ENCODE results near the gene CCDC15.

CCDC15 gene

DNA sequence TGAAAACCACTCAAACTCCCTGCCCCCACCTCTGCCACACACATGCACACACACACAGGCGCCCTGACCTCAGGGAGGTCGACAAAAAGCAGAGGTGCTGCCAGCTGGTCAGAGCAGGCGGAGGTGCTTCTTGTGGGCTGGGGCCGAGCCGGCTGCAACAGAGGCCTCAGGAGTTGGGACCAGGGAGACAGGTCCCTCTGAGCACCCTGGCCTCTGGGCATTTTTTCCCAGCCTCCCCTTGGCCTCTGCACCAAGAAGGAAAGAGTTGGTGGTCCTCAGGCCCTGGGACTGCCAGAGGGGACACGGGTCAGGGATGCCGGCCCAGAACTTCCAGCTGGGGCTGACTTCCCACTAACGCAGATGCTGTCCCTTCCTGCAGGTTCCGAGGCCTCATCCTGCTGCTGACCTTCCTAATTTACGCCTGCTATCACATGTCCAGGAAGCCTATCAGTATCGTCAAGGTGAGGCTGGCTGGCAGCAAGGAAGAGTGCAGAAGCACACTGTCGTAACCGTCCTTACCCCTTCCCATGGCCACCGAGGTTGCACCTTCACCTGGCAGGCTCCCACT lies 122.5 kb downstream of the CCDC15 start:
- DNase-seq (ENCODE audit: insufficient read length, low spot score) (no peak), FAIRE-seq (no peak)
- no peak for TF ChIP-seq SPI1 (IDR thresholded peaks at IDR 0.05; ENCODE audit: low read depth, low read length)
- no peak for TF ChIP-seq POU2F2 (IDR thresholded peaks at IDR 0.05; ENCODE audit: low read depth, low read length)
- no peak for TF ChIP-seq POLR2A (IDR thresholded peaks at IDR 0.05; ENCODE audit: low read depth, low read length)
- TF ChIP-seq TAF1 (IDR thresholded peaks at IDR 0.05; ENCODE audit: low read depth, low read length): no peak
- TF ChIP-seq PAX5 (IDR thresholded peaks at IDR 0.05; ENCODE audit: insufficient read depth, low read length, severe bottlenecking): no peak
- no peak for TF ChIP-seq POLR2AphosphoS5 (IDR thresholded peaks at IDR 0.05; ENCODE audit: low read depth, low read length)

DNA sequence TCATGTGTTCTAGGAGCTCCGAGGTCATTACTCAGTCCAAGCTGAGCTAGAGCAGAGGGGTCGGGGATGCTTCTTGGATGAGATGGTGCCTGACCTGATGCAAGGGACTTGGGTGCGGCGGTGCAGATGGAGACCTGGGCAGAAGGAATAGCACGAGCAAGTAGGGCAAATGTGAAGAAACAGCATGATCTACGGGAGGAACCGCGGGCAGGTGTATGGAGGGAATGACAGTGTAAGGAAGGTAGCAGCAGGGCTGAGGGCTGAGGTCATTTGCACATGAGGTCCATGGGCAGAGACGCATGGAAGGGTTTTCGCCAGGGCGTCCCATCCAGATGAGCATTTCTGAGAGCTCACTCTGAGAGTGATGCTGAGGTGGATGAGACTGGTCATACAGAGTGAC lies 124.0 kb downstream of the CCDC15 start:
- DNase-seq (ENCODE audit: insufficient read length, low spot score) (no peak), FAIRE-seq (no peak)
- no peak for TF ChIP-seq POLR2AphosphoS5 (IDR thresholded peaks at IDR 0.05; ENCODE audit: low read depth, low read length)

DNA sequence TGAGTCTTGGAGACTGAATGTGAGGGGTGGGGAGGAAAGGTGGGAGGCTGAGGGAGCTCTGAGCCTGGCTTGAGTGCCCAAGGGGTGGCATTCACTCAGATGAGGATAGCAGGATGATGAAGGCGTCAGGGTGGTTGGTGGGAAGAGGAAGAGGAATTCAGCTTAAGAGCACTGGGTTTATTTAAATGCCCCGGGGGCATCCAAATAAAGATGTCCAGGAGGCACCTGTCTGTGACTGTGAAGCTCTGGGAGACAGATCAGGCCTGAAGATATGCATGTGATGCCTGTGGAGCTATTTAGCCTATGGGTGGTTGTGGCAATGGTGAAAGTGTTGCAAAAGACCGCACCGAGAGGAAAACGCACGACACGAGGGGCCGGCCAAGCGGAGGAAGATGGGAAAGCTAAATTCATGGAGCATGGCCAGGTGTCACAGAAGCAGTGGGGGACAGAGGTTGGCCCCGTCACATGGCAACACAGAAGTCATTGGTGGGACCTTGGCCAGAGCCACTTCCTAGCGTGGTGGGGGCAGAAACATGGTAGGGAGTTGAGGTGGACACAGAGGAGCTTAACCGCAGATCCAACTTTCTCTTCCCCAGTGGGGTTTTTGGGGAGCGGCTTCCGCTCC lies 124.6 kb downstream of the CCDC15 start:
- TF ChIP-seq POLR2AphosphoS5 (IDR thresholded peaks at IDR 0.05; ENCODE audit: low read depth, low read length) (no peak), SPI1 (IDR thresholded peaks at IDR 0.05; ENCODE audit: low read depth, low read length) (no peak), POLR2A (IDR thresholded peaks at IDR 0.05; ENCODE audit: low read depth, low read length) (no peak), PAX5 (IDR thresholded peaks at IDR 0.05; ENCODE audit: insufficient read depth, low read length, severe bottlenecking) (no peak), POU2F2 (IDR thresholded peaks at IDR 0.05; ENCODE audit: low read depth, low read length) (no peak), TAF1 (IDR thresholded peaks at IDR 0.05; ENCODE audit: low read depth, low read length) (no peak)
- DNase-seq (ENCODE audit: insufficient read length, low spot score) (no peak), FAIRE-seq (no peak)

DNA sequence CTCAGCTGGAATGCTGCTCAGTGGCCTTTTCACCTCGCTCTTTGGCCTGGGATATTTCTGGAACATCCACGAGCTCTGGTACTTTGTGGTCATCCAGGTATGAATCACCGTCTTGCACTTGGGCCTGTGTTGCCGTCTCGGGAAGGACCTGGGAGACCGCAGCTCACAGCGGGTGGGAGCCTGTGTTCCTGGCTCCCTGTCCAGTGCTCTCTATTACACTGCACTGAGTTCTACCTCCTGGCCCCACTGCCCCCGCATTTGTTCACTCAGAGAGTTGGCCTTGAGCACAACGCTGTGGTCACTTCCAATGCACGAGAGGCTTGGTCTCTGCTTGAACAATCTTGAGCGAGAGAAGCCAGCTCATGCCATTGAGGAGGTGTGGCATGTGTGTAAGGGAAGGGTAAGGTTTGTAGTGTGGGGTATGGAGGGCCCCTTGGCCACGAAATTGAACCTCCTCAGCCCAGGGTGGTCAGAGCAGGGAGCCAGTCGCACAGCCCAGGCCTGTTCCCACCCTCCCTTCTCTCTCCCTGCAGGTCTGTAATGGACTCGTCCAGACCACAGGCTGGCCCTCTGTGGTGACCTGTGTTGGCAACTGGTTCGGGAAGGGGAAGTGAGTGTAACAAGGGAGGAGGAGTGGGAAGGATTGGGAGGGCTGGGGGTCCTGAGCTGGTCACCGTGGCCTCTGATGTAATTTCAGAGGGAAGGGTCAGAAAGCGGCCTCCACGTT lies 125.3 kb downstream of the CCDC15 start:
- DNase-seq (ENCODE audit: insufficient read length, low spot score) (no peak), FAIRE-seq (no peak)
- no peak for TF ChIP-seq SPI1 (IDR thresholded peaks at IDR 0.05; ENCODE audit: low read depth, low read length)
- no peak for TF ChIP-seq TAF1 (IDR thresholded peaks at IDR 0.05; ENCODE audit: low read depth, low read length)
- TF ChIP-seq PAX5 (IDR thresholded peaks at IDR 0.05; ENCODE audit: insufficient read depth, low read length, severe bottlenecking): no peak
- TF ChIP-seq POLR2A (IDR thresholded peaks at IDR 0.05; ENCODE audit: low read depth, low read length): no peak
- no peak for TF ChIP-seq POU2F2 (IDR thresholded peaks at IDR 0.05; ENCODE audit: low read depth, low read length)

DNA sequence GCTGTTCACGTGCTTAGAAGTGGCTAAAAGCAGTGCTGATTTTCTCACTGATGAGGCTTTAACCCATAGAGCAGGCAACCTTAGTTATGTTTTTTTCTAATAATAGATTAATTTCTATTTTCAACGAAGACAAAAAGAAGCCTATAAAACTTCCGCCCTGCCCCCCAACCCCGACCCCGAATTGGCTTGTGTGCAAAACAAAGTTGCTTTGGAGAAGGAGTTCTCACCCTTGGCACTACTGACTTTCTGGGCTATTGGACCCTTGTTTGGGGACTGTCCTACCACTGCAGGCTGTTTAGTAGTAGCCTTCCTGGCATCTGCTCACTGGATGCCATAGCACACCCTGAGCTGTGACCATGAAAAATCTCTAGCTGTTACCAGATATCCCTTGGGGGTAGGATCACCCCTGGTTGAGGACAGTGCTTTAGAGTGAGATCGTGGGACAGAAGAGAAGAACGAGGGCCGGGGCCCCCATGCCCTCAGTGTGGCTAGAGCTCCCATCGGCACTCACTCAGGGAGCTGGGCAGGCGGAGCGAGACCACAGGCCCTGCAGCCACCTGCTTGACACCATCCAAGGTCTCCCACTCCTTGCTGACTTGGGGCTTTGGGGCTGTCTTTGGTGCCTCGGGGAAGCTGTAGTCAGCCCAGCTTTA lies 126.0 kb downstream of the CCDC15 start:
- TF ChIP-seq TAF1 (IDR thresholded peaks at IDR 0.05; ENCODE audit: low read depth, low read length) (no peak), SPI1 (IDR thresholded peaks at IDR 0.05; ENCODE audit: low read depth, low read length) (no peak), POLR2A (IDR thresholded peaks at IDR 0.05; ENCODE audit: low read depth, low read length) (no peak), POLR2AphosphoS5 (IDR thresholded peaks at IDR 0.05; ENCODE audit: low read depth, low read length) (no peak), PAX5 (IDR thresholded peaks at IDR 0.05; ENCODE audit: insufficient read depth, low read length, severe bottlenecking) (no peak), POU2F2 (IDR thresholded peaks at IDR 0.05; ENCODE audit: low read depth, low read length) (no peak)
- DNase-seq (ENCODE audit: insufficient read length, low spot score) (no peak), FAIRE-seq (no peak)

DNA sequence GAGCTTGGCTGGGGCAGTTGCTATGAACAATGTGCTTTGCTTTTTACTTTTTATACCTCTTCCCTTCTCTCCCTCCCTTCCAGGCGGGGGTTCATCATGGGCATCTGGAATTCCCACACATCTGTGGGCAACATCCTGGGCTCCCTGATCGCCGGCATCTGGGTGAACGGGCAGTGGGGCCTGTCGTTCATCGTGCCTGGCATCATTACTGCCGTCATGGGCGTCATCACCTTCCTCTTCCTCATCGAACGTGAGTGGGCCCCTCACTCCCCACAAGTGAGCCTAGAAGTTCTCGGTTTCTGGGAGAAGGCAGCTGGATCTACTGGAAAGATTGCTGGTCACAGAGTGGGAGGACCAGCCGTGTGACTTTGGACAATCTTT lies 126.5 kb downstream of the CCDC15 start:
- FAIRE-seq: no peak
- no peak for TF ChIP-seq SPI1 (IDR thresholded peaks at IDR 0.05; ENCODE audit: low read depth, low read length)
- no peak for TF ChIP-seq TAF1 (IDR thresholded peaks at IDR 0.05; ENCODE audit: low read depth, low read length)
- TF ChIP-seq POLR2A (IDR thresholded peaks at IDR 0.05; ENCODE audit: low read depth, low read length): no peak
- no peak for TF ChIP-seq POU2F2 (IDR thresholded peaks at IDR 0.05; ENCODE audit: low read depth, low read length)
- TF ChIP-seq POLR2AphosphoS5 (IDR thresholded peaks at IDR 0.05; ENCODE audit: low read depth, low read length): no peak
- no peak for TF ChIP-seq PAX5 (IDR thresholded peaks at IDR 0.05; ENCODE audit: insufficient read depth, low read length, severe bottlenecking)
- no peak for DNase-seq (ENCODE audit: insufficient read length, low spot score)

DNA sequence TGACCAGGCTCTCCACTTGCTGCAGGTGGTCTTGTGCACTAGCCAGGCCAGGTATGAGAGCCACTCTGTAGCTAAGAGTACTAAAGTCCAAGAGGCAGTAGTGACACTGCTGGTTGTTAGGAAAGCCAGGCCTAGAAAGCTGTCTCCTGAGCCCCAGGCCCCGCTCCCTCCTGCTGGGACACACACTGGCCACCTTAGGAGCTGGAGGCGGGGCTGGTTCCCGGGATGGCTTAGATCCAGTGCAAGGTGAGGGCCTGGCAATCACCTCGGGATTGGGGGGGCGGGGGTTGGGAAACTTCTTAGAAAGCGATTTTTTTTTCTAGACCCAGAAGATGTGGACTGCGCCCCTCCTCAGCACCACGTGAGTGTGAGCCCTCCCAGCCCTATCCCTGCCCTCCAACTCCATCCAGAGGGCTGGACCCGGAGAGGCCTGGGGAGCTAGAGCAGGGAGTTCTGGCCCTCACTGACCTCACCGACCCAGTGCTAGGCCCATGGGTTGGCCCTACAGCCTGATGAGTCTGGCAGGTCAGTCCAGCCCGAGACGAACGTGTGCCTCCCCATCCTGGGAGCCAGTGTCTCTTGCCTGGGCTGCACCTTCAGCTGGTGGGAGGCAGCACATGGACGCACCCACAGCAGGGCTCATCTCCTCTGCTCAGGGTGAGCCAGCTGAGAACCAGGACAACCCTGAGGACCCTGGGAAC lies 127.2 kb downstream of the CCDC15 start:
- TF ChIP-seq TAF1 (IDR thresholded peaks at IDR 0.05; ENCODE audit: low read depth, low read length) (no peak), POLR2AphosphoS5 (IDR thresholded peaks at IDR 0.05; ENCODE audit: low read depth, low read length) (no peak), PAX5 (IDR thresholded peaks at IDR 0.05; ENCODE audit: insufficient read depth, low read length, severe bottlenecking) (no peak), POLR2A (IDR thresholded peaks at IDR 0.05; ENCODE audit: low read depth, low read length) (no peak), SPI1 (IDR thresholded peaks at IDR 0.05; ENCODE audit: low read depth, low read length) (no peak), POU2F2 (IDR thresholded peaks at IDR 0.05; ENCODE audit: low read depth, low read length) (no peak)
- no peak for DNase-seq (ENCODE audit: insufficient read length, low spot score)
- no peak for FAIRE-seq

DNA sequence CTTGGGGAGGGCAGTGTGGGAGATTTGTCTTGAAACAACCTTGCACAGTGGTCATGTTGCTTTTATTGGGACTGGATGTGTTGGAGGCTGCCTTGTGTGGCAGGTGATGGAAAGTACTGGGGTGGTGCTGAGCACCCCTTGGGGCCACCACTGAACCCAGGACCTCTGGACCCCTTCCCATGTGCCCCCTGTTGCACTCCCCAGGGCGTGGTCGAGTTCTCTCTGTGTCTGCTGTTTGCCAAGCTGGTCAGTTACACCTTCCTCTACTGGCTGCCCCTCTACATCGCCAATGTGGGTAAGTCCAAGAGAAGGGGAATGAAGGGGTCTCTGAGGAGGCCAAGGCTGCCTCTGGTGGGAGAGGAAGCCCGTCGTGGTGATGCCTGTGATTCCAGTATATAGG lies 128.0 kb downstream of the CCDC15 start:
- FAIRE-seq (no peak), DNase-seq (ENCODE audit: insufficient read length, low spot score) (no peak)
- TF ChIP-seq POU2F2 (IDR thresholded peaks at IDR 0.05; ENCODE audit: low read depth, low read length) (no peak), TAF1 (IDR thresholded peaks at IDR 0.05; ENCODE audit: low read depth, low read length) (no peak), PAX5 (IDR thresholded peaks at IDR 0.05; ENCODE audit: insufficient read depth, low read length, severe bottlenecking) (no peak), SPI1 (IDR thresholded peaks at IDR 0.05; ENCODE audit: low read depth, low read length) (no peak), POLR2AphosphoS5 (IDR thresholded peaks at IDR 0.05; ENCODE audit: low read depth, low read length) (no peak), POLR2A (IDR thresholded peaks at IDR 0.05; ENCODE audit: low read depth, low read length) (no peak)

All from GM12891 (cell line).